GM19239 (cell line): ENCODE data around the gene KLHL24.
"Not testable (repeated sequence)": the region's sequence is repeated elsewhere in the genome, so short reads cannot be mapped to it uniquely, and the experiment has no call there.

Source experiments
- DNase-seq: peaks from one replicate; pipeline ENCODE4 v3.0.0; 2011; ENCODE audit warnings: low spot score; ENCODE audit not compliant: insufficient read length
- FAIRE-seq: peaks from 2 replicates; lab custom pipeline; 2011; peaks lifted over from hg19 to GRCh38; lab: Jason Lieb, UNC

KLHL24 gene

GRCh38 chr3:183635431-183636220 lies at the start of gene KLHL24:
KLHL24 (plus strand) TSS chr3:183635623; CDS start chr3:183650357, 14,734 bp downstream.
- DNase-seq = peak; percentile 90
- FAIRE-seq = peak; percentile 89

- FAIRE-seq (no peak), DNase-seq (no peak)
These were observed 48.9 kb upstream of the KLHL24 start for GRCh38 chr3:183586477-183586876.

GRCh38 chr3:183587336-183587735 lies 48.1 kb upstream of the KLHL24 start:
- DNase-seq (no peak), FAIRE-seq (no peak)

GRCh38 chr3:183590442-183590841 lies 45.0 kb upstream of the KLHL24 start:
- no peak for FAIRE-seq
- no peak for DNase-seq

- DNase-seq (peak; percentile 40), FAIRE-seq (peak; percentile 89)
These were observed 43.4 kb upstream of the KLHL24 start for GRCh38 chr3:183591881-183592521.

- DNase-seq (no peak), FAIRE-seq (no peak)
These were observed 42.6 kb upstream of the KLHL24 start for GRCh38 chr3:183592821-183593220.

GRCh38 chr3:183594636-183595035 lies 40.8 kb upstream of the KLHL24 start:
- FAIRE-seq = no peak
- DNase-seq = no peak

GRCh38 chr3:183597959-183598358 lies 37.5 kb upstream of the KLHL24 start:
- DNase-seq (no peak), FAIRE-seq (no peak)

- not testable (repeated sequence) for FAIRE-seq, DNase-seq
These were observed 24.1 kb upstream of the KLHL24 start for GRCh38 chr3:183611326-183611725.

GRCh38 chr3:183613366-183614285 lies 21.8 kb upstream of the KLHL24 start:
- FAIRE-seq = no peak

GRCh38 chr3:183618542-183618941 lies 16.9 kb upstream of the KLHL24 start:
- FAIRE-seq = no peak

More at GRCh38 chr3:183613366-183614285, 21.8 kb upstream of the KLHL24 start:
- no peak for DNase-seq

GRCh38 chr3:183619010-183619409 lies 16.4 kb upstream of the KLHL24 start:
- no peak for DNase-seq

More at GRCh38 chr3:183618542-183618941, 16.9 kb upstream of the KLHL24 start:
- DNase-seq = no peak

GRCh38 chr3:183619624-183620251 lies 15.7 kb upstream of the KLHL24 start:
- DNase-seq (no peak), FAIRE-seq (no peak)

More at GRCh38 chr3:183619010-183619409, 16.4 kb upstream of the KLHL24 start:
- FAIRE-seq = no peak

- FAIRE-seq = no peak
- DNase-seq = no peak
These were observed 15.2 kb upstream of the KLHL24 start for GRCh38 chr3:183620252-183620628.

- FAIRE-seq, DNase-seq: not testable (repeated sequence)
These were observed 12.9 kb upstream of the KLHL24 start for GRCh38 chr3:183622473-183622872.

- DNase-seq = no peak
- no peak for FAIRE-seq
These were observed 8.4 kb upstream of the KLHL24 start for GRCh38 chr3:183626877-183627594.

- DNase-seq (no peak), FAIRE-seq (no peak)
These were observed 5.7 kb upstream of the KLHL24 start for GRCh38 chr3:183629546-183630301.

GRCh38 chr3:183631715-183632114 lies 3.7 kb upstream of the KLHL24 start:
- DNase-seq = no peak
- FAIRE-seq = no peak

GRCh38 chr3:183632725-183633124 lies 2.7 kb upstream of the KLHL24 start:
- DNase-seq, FAIRE-seq: not testable (repeated sequence)
